Testis (tissue), 3 donors: Measurements from ENCODE around the gene HSD11B1L. TPM values are rescaled to one million over a fixed set of nuclear protein-coding genes. Genes with fewer than 3 reads are reported as not detected.

ENCODE experiments used
- DNase-seq: peaks from one replicate; pipeline ENCODE4 v3.0.0-alpha.2; 2019
- H3K27ac ChIP-seq, 2 donors: fragments of 200-600 bp; sonication (generic); one replicate each; pipeline ENCODE4 v1.5.1; 2019
- H3K27me3 ChIP-seq: fragments of 200-600 bp; sonication (generic); one replicate; pipeline ENCODE4 v1.5.1; 2019
- H3K36me3 ChIP-seq: fragments of 200-600 bp; sonication (generic); one replicate; pipeline ENCODE4 v1.5.1; 2017; ENCODE audit warnings: low read depth; ENCODE audit errors: missing control alignments
- H3K4me1 ChIP-seq: fragments of 200-600 bp; sonication (generic); one replicate; pipeline ENCODE4 v1.5.1; 2019
- H3K4me3 ChIP-seq, 2 donors: fragments of 200-600 bp; sonication (generic); one replicate each; pipeline ENCODE4 v1.5.1; 2017 to 2019
- H3K9me3 ChIP-seq: fragments of 200-600 bp; sonication (generic); one replicate; pipeline ENCODE4 v1.5.1; 2017
- POLR2A ChIP-seq: fragments of 450-650 bp; IDR thresholded peaks from one replicate; pipeline ENCODE4 v1.6.1; 2017; ENCODE audit warnings: antibody characterized with exemption, mild to moderate bottlenecking, moderate library complexity
- WGBS, 2 donors: methylation state at CpG; one replicate each; pipeline ENCODE4 v1.1.5; 2018; 5-methylcytosine and 5-hydroxymethylcytosine counted together
- intact Hi-C: fragments of 100-400 bp; cut with DNase I; formaldehyde crosslinking; loops from one replicate; pipeline ENCODE4 v1.15.1; 2023; ENCODE audit warnings: low total_unique reads
- polyA plus RNA-seq: library from polyadenylated mRNA; stranded (reverse); fragments of 350-450 nt; fragmentation: Illumina TruSeq; extraction: RNeasy Lipid Tissue Mini Kit (QIAGEN cat#74804); gene quantifications from one replicate; pipeline ENCODE4 v1.2.3, GENCODE V29; 2014; ENCODE audit warnings: low read depth, low replicate concordance; ENCODE audit not compliant: insufficient read depth
- total RNA-seq, 2 donors: library from RNA; depleted of rRNA; stranded (reverse); fragments of >200 nt; gene quantifications; one replicate each; pipeline ENCODE4 v1.2.3, GENCODE V29; 2016
- TF ChIP-seq, protein P1 (sequence below), 3 experiments: fragments of 450-650 bp in 2 of 3; fragments of 200-600 bp in 1 of 3; sonication (generic) in 1 of 3; IDR thresholded peaks; one replicate each; pipeline ENCODE4 v1.5.1; 2016 to 2019; ENCODE audit warnings: antibody characterized with exemption in 3 of 3, mild to moderate bottlenecking in 2 of 3, moderate library complexity in 1 of 3

Gene HSD11B1L
- total and polyA plus RNA-seq, 3 donors from 2014 or later: 8.1 to 21.0 (median 18.8) TPM

DNA sequence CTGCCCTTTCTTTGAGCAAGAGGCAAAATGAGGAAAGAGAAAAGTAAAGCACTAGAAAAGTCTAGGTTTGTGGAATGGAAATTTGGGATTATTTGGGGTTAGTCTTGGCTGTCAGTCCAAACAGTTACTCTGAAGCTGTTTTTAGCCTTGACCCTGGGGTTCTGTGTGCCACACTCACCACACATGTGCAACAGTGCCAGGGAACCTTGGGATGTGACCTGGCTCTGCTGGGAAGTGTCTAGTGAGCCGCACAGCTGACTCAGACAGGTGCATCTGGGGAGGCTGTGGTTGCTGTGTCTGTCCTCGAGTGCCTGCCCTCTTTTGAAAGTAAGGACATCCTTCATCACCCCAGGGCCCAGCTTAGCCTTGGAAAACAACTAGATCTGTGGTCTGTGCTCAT, 16.3 kb upstream of the HSD11B1L start:
- Histone ChIP-seq H3K36me3 (no peaks in the 10 kb centered on the region), H3K9me3 (no peaks in the 10 kb centered on the region), H3K27ac (no peak overlapping the region), H3K4me3 (no peak overlapping the region), H3K4me1 (no peaks in the 10 kb centered on the region), H3K27me3 (no peaks in the 10 kb centered on the region)
- 86 to 89% methylated on average over 1 to 2 of the region's 2 CpGs for WGBS, 2 donors
- intact Hi-C loops: no loop called here
- no peak for TF ChIP-seq POLR2A
- TF ChIP-seq, protein P1, sequence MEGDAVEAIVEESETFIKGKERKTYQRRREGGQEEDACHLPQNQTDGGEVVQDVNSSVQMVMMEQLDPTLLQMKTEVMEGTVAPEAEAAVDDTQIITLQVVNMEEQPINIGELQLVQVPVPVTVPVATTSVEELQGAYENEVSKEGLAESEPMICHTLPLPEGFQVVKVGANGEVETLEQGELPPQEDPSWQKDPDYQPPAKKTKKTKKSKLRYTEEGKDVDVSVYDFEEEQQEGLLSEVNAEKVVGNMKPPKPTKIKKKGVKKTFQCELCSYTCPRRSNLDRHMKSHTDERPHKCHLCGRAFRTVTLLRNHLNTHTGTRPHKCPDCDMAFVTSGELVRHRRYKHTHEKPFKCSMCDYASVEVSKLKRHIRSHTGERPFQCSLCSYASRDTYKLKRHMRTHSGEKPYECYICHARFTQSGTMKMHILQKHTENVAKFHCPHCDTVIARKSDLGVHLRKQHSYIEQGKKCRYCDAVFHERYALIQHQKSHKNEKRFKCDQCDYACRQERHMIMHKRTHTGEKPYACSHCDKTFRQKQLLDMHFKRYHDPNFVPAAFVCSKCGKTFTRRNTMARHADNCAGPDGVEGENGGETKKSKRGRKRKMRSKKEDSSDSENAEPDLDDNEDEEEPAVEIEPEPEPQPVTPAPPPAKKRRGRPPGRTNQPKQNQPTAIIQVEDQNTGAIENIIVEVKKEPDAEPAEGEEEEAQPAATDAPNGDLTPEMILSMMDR (IDR thresholded peaks at IDR 0.05): no peak
- DNase-seq: no peak

DNA sequence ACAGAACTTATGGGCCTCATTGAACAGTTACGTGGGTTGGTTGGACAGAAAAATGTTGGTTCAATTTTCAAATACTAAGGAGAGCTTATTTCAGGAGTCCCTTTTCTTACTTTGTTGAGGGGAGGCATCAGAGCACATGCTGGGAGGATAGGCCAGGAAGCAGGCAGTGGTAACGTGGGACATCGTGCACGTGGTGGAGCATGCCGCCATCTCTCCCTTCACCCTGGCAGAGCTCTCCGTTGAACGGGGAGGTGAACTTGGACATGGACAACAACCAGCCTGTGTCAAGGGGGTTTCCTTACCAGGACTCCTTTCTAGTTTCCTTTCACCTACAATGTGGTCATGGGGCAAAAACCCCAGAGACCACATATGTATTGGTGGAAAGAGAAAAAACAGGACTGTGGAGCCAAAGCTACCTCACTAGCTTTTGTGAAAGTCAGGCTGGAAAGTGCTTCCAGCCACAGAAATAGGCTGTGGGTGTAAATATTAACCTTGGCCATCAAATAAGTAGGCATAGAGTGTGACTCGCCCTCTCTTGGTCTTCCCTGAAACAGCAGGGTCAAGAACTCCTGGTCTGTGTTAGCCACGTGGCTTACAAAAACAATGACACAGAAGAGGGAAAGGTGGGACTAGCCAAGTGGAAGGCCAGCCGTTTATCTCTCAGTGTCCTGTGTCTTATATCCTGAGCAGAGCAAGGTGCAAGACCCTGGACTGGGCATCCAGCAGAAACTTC, 14.9 kb upstream of the HSD11B1L start:
- intact Hi-C loops: no loop called here
- TF ChIP-seq POLR2A: no peak
- TF ChIP-seq, protein P1 (IDR thresholded peaks at IDR 0.05): no peak
- Histone ChIP-seq H3K27ac (no peak overlapping the region), H3K4me1 (no peaks in the 10 kb centered on the region), H3K9me3 (no peaks in the 10 kb centered on the region), H3K36me3 (no peaks in the 10 kb centered on the region), H3K27me3 (no peaks in the 10 kb centered on the region), H3K4me3 (no peak overlapping the region)
- DNase-seq: no peak
- WGBS, 2 donors: 69 to 74% methylated on average over 10 of the region's 10 CpGs

DNA sequence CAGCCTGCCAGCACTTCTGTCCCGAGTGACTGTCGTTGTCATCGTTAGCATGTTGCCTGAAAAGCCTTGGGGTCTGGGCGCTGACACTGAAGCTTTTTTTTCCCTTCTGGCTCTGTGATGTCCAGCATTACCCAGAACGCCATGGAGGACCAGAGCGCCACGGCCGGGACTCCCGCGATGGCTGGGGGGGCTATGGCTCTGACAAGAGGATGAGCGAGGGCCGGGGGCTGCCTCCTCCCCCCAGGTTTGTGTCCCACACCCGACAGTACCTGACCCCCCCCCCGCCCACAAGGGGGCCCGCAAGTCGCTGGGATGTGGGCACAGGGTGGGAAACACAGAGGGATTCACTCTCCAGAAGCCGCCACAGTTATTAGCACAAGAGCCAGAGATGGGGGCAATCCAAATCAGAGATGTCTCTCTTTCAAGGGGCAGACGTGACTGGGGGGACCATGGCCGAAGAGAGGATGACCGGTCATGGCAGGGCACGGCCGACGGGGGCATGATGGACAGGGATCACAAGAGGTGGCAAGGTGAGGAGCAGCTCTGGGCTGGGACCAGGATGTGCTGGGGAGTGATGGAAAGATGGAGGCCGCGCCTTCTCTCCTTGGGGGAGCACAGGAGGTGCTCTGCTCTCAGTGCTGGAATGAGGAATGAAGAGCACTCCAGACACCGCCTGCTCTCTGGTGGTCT, 13.8 kb upstream of the HSD11B1L start:
- H3K4me3 ChIP-seq: no peak overlapping the region
- H3K4me1 ChIP-seq: no peaks in the 10 kb centered on the region
- no peaks in the 10 kb centered on the region for H3K27me3 ChIP-seq
- intact Hi-C loops: no loop called here
- H3K27ac ChIP-seq: no peak overlapping the region
- WGBS, 2 donors: 88 to 92% methylated on average over 20 to 26 of the region's 26 CpGs
- no peaks in the 10 kb centered on the region for H3K9me3 ChIP-seq
- no peaks in the 10 kb centered on the region for H3K36me3 ChIP-seq
- TF ChIP-seq POLR2A: no peak
- TF ChIP-seq, protein P1 (IDR thresholded peaks at IDR 0.05): no peak
- DNase-seq: no peak

DNA sequence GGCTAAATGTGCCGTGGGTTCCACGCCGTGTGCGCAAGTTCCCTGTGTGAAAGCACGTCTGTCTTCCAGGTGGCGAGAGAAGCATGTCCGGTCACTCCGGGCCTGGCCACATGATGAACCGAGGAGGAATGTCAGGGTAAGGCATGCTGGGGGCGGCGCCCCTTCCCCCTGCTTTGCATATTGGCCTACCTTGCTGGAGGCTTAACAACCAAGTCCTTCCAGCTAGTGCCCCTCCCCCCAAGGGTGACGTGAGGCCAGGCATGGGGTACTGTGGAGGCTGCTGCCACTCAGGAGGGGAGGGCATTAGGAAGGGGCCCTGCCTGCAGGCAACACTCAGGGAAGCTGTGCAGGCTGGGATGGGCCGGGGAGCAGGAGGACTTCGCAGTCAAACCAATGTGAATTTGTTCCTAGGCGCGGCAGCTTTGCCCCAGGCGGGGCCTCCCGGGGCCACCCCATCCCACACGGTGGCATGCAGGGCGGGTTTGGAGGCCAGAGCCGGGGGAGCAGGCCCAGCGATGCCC, 13.0 kb upstream of the HSD11B1L start:
- WGBS, 2 donors: 85 to 87% methylated on average over 13 to 22 of the region's 22 CpGs
- no peaks in the 10 kb centered on the region for H3K4me1 ChIP-seq
- no peaks in the 10 kb centered on the region for H3K27me3 ChIP-seq
- intact Hi-C loops: no loop called here
- H3K9me3 ChIP-seq: no peaks in the 10 kb centered on the region
- no peaks in the 10 kb centered on the region for H3K36me3 ChIP-seq
- TF ChIP-seq, protein P1 (IDR thresholded peaks at IDR 0.05): no peak
- no peak for TF ChIP-seq POLR2A
- H3K27ac ChIP-seq: no peak overlapping the region
- no peak for DNase-seq
- no peak overlapping the region for H3K4me3 ChIP-seq
